Activated CD8-positive, alpha-beta T cell treated with anti-CD3 and anti-CD28 coated beads for 36 hours (primary cell): ENCODE data around the gene ALDH5A1. TPM values are rescaled to one million over a fixed set of nuclear protein-coding genes. Genes with fewer than 3 reads are reported as not detected.
"Not testable (repeated sequence)": the region's sequence is repeated elsewhere in the genome, so short reads cannot be mapped to it uniquely, and the experiment has no call there.

ENCODE experiments used
- ATAC-seq: fragments of 200-7000 bp; cut with Tn5 transposase; one replicate; pipeline ENCODE4 v1.10.0; 2021; ENCODE audit warnings: mild to moderate bottlenecking, moderate library complexity
- CTCF ChIA-PET: fragments of 350-600 bp; sonication (Branson Sonifier 250); formaldehyde crosslinking; loops from one replicate; lab custom pipeline; 2021; ENCODE audit warnings: antibody characterized with exemption; lab: Charles Lee
- POLR2A ChIA-PET: fragments of 350-600 bp; sonication (Branson Sonifier 250); formaldehyde crosslinking; loops from one replicate; lab custom pipeline; 2021; ENCODE audit warnings: antibody characterized with exemption; lab: Charles Lee
- DNase-seq: peaks from one replicate; pipeline ENCODE4 v3.0.0-alpha.2; 2020
- H3K27ac Mint-ChIP-seq: one replicate; pipeline ENCODE4 v1.8.0; 2021; ENCODE audit warnings: mild to moderate bottlenecking, mixed read lengths
- H3K27me3 Mint-ChIP-seq: one replicate; pipeline ENCODE4 v1.8.0; 2021; ENCODE audit warnings: mixed read lengths
- H3K36me3 Mint-ChIP-seq: one replicate; pipeline ENCODE4 v1.8.0; 2021; ENCODE audit warnings: low read depth, mixed read lengths
- H3K4me1 Mint-ChIP-seq: one replicate; pipeline ENCODE4 v1.8.0; 2021; ENCODE audit warnings: low read depth, mixed read lengths
- H3K4me3 Mint-ChIP-seq: one replicate; pipeline ENCODE4 v1.8.0; 2021; ENCODE audit warnings: mild to moderate bottlenecking, moderate library complexity, mixed read lengths
- H3K9me3 Mint-ChIP-seq: one replicate; pipeline ENCODE4 v1.8.0; 2021; ENCODE audit warnings: mixed read lengths
- intact Hi-C: fragments of 100-400 bp; cut with micrococcal nuclease; formaldehyde crosslinking; loops from one replicate; pipeline ENCODE4 v1.10.0; 2022
- total RNA-seq, 2 experiments: library from RNA; stranded (reverse); gene quantifications; one replicate each; pipeline ENCODE4 v1.2.3, GENCODE V29; 2021
- TF ChIP-seq, protein P1 (sequence below): fragments of 200-600 bp; IDR thresholded peaks from one replicate; pipeline ENCODE4 v1.8.0; 2022; ENCODE audit warnings: antibody characterized with exemption, mild to moderate bottlenecking

Gene ALDH5A1
- total RNA-seq, 2 experiments from 2014 or later = 20.7 to 20.8 TPM

DNA sequence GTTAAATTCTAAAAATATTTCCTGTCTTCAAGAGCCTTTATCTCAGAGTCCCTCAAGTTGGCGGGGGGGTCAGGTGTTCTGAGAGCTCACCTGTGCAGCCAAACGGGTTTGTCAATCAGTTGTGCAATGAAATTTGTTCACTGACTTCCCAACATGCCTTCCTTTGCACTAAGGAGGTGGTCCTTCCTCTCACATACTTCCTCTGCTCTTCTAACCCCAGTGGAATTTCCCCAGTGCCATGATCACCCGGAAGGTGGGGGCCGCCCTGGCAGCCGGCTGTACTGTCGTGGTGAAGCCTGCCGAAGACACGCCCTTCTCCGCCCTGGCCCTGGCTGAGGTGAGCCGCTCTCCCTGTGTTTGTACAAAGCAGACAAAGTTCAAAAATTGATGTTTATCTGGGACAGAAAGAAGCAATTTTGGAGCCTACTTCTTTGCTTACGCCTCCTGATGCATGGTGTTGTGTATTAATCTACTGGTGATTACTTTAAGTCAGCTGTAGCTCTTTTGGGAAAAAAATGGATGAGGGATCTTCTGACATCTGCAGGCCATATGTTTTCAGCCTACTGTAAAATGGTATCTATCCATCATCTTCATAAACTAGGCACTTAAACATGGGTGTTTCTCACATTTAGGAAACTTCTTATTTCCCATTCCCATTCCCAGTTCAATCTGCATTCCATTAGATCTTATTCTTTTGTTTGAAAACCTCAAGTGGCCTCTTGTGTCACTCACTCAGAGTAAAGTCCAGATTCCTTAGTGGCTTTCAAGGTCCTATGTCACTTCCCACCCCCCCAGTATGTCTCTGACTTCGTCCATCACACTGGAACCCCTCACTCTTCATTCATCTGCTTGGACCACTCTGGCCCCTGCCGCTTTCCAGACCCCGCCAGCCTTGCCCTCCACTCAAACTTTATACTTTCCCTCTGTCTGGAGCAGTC, 10.1 kb downstream of the ALDH5A1 start:
- CTCF ChIA-PET = interaction anchor here (1.2 kb wide), 1 partner anchor 76 kb away, joined by 3 read pairs; no protein-coding TSS in a partner anchor

DNA sequence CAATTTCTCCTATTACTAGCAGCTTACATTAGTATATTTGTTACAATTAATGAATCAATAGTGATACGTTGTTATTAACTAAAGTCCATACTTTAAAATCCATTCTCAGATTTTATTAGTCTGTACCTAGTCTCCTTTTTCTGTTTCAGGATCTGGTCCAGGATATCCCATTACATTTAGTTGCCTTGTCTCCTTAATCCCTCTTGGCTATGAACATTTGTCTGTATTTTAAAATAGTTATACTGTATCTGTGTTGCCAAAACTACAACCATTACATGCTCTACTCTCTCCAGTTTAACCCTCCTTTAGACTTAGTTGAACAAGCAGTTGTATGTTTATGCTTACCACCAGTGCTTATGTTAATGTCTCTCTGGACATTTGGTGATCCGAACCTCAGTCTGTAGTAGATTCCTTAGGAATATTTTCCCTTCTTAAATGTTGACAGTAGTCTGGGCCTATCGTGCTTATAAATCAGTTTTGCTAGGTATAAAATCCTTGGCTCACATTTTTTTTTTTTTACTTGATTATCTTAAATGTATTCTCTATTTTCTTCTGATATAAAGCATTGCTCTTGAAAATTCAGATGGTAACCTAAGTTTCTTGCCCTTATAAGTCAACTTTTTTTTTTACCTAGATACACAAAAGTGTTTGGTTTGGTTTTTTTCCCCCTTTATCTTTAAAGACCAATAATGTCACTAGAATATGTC, 12.2 kb downstream of the ALDH5A1 start:
- ATAC-seq (no peak), DNase-seq (no peak)
- CTCF ChIA-PET = interaction anchor here (1.0 kb wide), 1 partner anchor 12 kb away, joined by 4 read pairs; the partner anchor contains the start of gene ALDH5A1
- H3K27ac Mint-ChIP-seq = no peak overlapping the region
- intact Hi-C loops = no loop called here
- H3K27me3 Mint-ChIP-seq = no peaks in the 10 kb centered on the region
- H3K9me3 Mint-ChIP-seq = peaks cover 3% of the 10 kb centered on the region
- POLR2A ChIA-PET = interaction anchor here (1.5 kb wide), 1 partner anchor 12 kb away, joined by 5 read pairs; the partner anchor contains the start of gene ALDH5A1
- peaks cover 3% of the 10 kb centered on the region for H3K4me1 Mint-ChIP-seq
- no peak overlapping the region for H3K4me3 Mint-ChIP-seq
- peaks cover 48% of the 10 kb centered on the region for H3K36me3 Mint-ChIP-seq
- TF ChIP-seq, protein P1, sequence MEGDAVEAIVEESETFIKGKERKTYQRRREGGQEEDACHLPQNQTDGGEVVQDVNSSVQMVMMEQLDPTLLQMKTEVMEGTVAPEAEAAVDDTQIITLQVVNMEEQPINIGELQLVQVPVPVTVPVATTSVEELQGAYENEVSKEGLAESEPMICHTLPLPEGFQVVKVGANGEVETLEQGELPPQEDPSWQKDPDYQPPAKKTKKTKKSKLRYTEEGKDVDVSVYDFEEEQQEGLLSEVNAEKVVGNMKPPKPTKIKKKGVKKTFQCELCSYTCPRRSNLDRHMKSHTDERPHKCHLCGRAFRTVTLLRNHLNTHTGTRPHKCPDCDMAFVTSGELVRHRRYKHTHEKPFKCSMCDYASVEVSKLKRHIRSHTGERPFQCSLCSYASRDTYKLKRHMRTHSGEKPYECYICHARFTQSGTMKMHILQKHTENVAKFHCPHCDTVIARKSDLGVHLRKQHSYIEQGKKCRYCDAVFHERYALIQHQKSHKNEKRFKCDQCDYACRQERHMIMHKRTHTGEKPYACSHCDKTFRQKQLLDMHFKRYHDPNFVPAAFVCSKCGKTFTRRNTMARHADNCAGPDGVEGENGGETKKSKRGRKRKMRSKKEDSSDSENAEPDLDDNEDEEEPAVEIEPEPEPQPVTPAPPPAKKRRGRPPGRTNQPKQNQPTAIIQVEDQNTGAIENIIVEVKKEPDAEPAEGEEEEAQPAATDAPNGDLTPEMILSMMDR = no peak

More for the DNA sequence above, 10.1 kb downstream of the ALDH5A1 start:
- intact Hi-C loops = no loop called here
- ATAC-seq (no peak), DNase-seq (no peak)
- H3K9me3 Mint-ChIP-seq = peaks cover 3% of the 10 kb centered on the region
- H3K36me3 Mint-ChIP-seq = peaks cover 41% of the 10 kb centered on the region
- POLR2A ChIA-PET = no interaction called here
- H3K27me3 Mint-ChIP-seq = no peaks in the 10 kb centered on the region
- H3K4me1 Mint-ChIP-seq = peaks cover 7% of the 10 kb centered on the region
- TF ChIP-seq, protein P1 = no peak
- no peak overlapping the region for H3K4me3 Mint-ChIP-seq
- H3K27ac Mint-ChIP-seq = no peak overlapping the region

DNA sequence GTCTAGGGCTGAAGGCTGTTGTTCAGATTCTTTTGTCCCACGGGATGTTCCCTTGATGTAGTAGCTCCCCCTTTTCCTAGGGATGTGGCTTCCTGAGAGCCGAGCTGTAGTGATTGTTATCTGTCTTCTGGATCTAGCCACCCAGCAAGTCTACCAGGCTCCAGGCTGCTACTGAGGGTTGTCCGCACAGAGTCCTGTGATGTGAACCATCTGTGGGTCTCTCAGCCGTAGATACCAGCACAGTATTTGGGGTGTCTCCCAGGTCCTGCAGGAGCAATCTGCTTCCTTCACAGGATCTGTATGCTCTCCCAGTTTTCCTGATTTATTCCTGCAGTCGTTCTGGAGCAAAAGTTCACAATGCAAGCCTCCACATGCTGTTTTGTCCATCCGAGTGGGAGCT, 17.2 kb downstream of the ALDH5A1 start:
- intact Hi-C loops, H3K27ac Mint-ChIP-seq, H3K4me3 Mint-ChIP-seq, H3K9me3 Mint-ChIP-seq, DNase-seq, H3K27me3 Mint-ChIP-seq, POLR2A ChIA-PET, ATAC-seq, H3K4me1 Mint-ChIP-seq: not testable (repeated sequence)
- H3K36me3 Mint-ChIP-seq = peaks cover 49% of the 10 kb centered on the region
- CTCF ChIA-PET = interaction anchor here (1.5 to 3.3 kb wide), 3 partner anchors 9 to 17 kb away, joined by 4 to 14 read pairs (median 13); partner anchors contain the start of gene ALDH5A1

DNA sequence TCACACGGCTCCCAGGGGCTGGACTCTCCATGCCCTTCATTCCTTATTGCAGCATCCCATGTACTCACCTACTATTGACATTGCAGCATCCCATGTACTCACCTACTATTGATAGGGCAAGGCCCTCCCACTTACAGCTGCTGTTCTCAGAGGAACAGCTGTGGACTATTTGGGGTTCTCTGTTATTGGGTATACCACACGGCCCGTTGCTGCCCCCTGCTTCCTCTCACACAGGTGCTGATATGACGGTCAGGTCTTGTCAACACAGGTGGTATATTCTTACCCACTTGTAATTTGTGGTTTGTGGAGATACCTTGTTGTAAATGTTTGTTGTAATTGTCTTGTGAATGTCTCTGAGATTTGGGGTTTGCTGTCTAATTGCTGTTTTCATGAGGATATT, 18.8 kb downstream of the ALDH5A1 start:
- ChIA-PET POLR2A (no interaction called here), CTCF (interaction anchor here (1.2 to 1.3 kb wide), 3 partner anchors 18 to 182 kb away, joined by 3 to 5 read pairs (median 3); no protein-coding TSS in a partner anchor)
- DNase-seq = no peak
- TF ChIP-seq, protein P1 = no peak
- no peak for ATAC-seq
- Mint-ChIP-seq H3K27ac (no peak overlapping the region), H3K27me3 (no peaks in the 10 kb centered on the region), H3K36me3 (peaks cover 36% of the 10 kb centered on the region), H3K9me3 (no peaks in the 10 kb centered on the region), H3K4me3 (no peak overlapping the region), H3K4me1 (peaks cover 3% of the 10 kb centered on the region)
- intact Hi-C loops = no loop called here
